HFFc6 (cell line): ENCODE results near the gene CDH13. TPM values are rescaled to one million over a fixed set of nuclear protein-coding genes. Genes with fewer than 3 reads are reported as not detected.

Source experiments
- DNase-seq: peaks from one replicate; pipeline ENCODE4 v3.0.0-alpha.2; 2018
- H3K27ac Mint-ChIP-seq: 2 replicates; pipeline ENCODE4 v1.8.0; 2020; ENCODE audit warnings: mild to moderate bottlenecking, mixed read lengths
- H3K27me3 Mint-ChIP-seq: 2 replicates; pipeline ENCODE4 v1.8.0; 2021; ENCODE audit warnings: mild to moderate bottlenecking, moderate library complexity, mixed read lengths; ENCODE audit not compliant: insufficient read depth
- H3K36me3 Mint-ChIP-seq: 2 replicates; pipeline ENCODE4 v1.8.0; 2021; ENCODE audit warnings: low read depth, mixed read lengths
- H3K4me1 Mint-ChIP-seq: 2 replicates; pipeline ENCODE4 v1.8.0; 2020; ENCODE audit warnings: low read depth, mixed read lengths
- H3K4me3 Mint-ChIP-seq: 2 replicates; pipeline ENCODE4 v1.8.0; 2020; ENCODE audit warnings: mild to moderate bottlenecking, moderate library complexity, mixed read lengths
- H3K9me3 Mint-ChIP-seq: 2 replicates; pipeline ENCODE4 v1.8.0; 2020; ENCODE audit warnings: mild to moderate bottlenecking, mixed read lengths
- CTCF ChIP-seq: fragments of 200-600 bp; sonication (generic); IDR thresholded peaks from 2 replicates; pipeline ENCODE4 v1.5.0; 2021; ENCODE audit warnings: antibody characterized with exemption, mild to moderate bottlenecking
- total RNA-seq, 6 experiments: library from RNA; stranded (reverse); fragmentation: NEBNext Ultra II Directional; extraction: Animal tissue kit (Norgen Biotek cat#: 25700); gene quantifications; 2 replicates in 1 of 6; 3 replicates in 5 of 6; pipeline ENCODE4 v1.2.3, GENCODE V29; 2021

Gene CDH13
- total RNA-seq, 6 experiments from 2014 or later, result 3.6 to 14.7 (median 4.7) TPM

GRCh38 chr16:82638095-82638798 lies 11.5 kb downstream of the CDH13 start:
- Mint-ChIP-seq H3K27me3 (no peaks in the 10 kb centered on the region), H3K4me1 (peaks cover 57% of the 10 kb centered on the region), H3K36me3 (peaks cover 6% of the 10 kb centered on the region; the same call in 1 of the 2 replicates), H3K9me3 (no peaks in the 10 kb centered on the region), H3K27ac (peak overlapping the region; percentile 71), H3K4me3 (peak overlapping the region; percentile 0; the same call in 1 of the 2 replicates)
- peak; percentile 74 for DNase-seq
- no peak for TF ChIP-seq CTCF

GRCh38 chr16:82639263-82639662 lies 12.5 kb downstream of the CDH13 start:
- DNase-seq, result no peak
- H3K36me3 Mint-ChIP-seq, result peaks cover 6% of the 10 kb centered on the region; the same call in 1 of the 2 replicates
- no peaks in the 10 kb centered on the region for H3K27me3 Mint-ChIP-seq
- no peak overlapping the region for H3K4me3 Mint-ChIP-seq
- no peaks in the 10 kb centered on the region for H3K9me3 Mint-ChIP-seq
- peaks cover 54% of the 10 kb centered on the region for H3K4me1 Mint-ChIP-seq
- TF ChIP-seq CTCF, result no peak
- H3K27ac Mint-ChIP-seq, result peak overlapping the region; percentile 71

- DNase-seq, result peak; percentile 44
- Mint-ChIP-seq H3K4me3 (no peak overlapping the region), H3K4me1 (peaks cover 51% of the 10 kb centered on the region), H3K9me3 (no peaks in the 10 kb centered on the region), H3K36me3 (peaks cover 5% of the 10 kb centered on the region; the same call in 1 of the 2 replicates), H3K27ac (peak overlapping the region; percentile 58), H3K27me3 (no peaks in the 10 kb centered on the region)
- peak; percentile 97 for TF ChIP-seq CTCF
These were observed 13.0 kb downstream of the CDH13 start for GRCh38 chr16:82639666-82640336.

- Mint-ChIP-seq H3K4me1 (peaks cover 52% of the 10 kb centered on the region), H3K4me3 (no peak overlapping the region), H3K27ac (no peak overlapping the region), H3K27me3 (no peaks in the 10 kb centered on the region), H3K36me3 (no peaks in the 10 kb centered on the region), H3K9me3 (no peaks in the 10 kb centered on the region)
- DNase-seq, result peak; percentile 58
- peak; percentile 76 for TF ChIP-seq CTCF
These were observed 14.7 kb downstream of the CDH13 start for GRCh38 chr16:82641336-82641984.

- H3K27ac Mint-ChIP-seq, result no peak overlapping the region
- H3K4me1 Mint-ChIP-seq, result peaks cover 46% of the 10 kb centered on the region
- no peak overlapping the region for H3K4me3 Mint-ChIP-seq
- DNase-seq, result no peak
- no peaks in the 10 kb centered on the region for H3K27me3 Mint-ChIP-seq
- H3K36me3 Mint-ChIP-seq, result no peaks in the 10 kb centered on the region
- H3K9me3 Mint-ChIP-seq, result no peaks in the 10 kb centered on the region
- no peak for TF ChIP-seq CTCF
These were observed 16.4 kb downstream of the CDH13 start for GRCh38 chr16:82643136-82643535.
